ENCODE measurements around the gene WDTC1.

- no peak for TF ChIP-seq CTCF (IDR thresholded peaks at IDR 0.05)
- no peak for TF ChIP-seq POLR2A (IDR thresholded peaks at IDR 0.05)
Observed at GRCh38 chr1:27355683-27356082, 121.3 kb downstream of the WDTC1 start.
